ENCODE measurements around the gene DERA.
"Not testable (repeated sequence)": the region's sequence is repeated elsewhere in the genome, so short reads cannot be mapped to it uniquely, and the experiment has no call there.

DERA gene

DNA sequence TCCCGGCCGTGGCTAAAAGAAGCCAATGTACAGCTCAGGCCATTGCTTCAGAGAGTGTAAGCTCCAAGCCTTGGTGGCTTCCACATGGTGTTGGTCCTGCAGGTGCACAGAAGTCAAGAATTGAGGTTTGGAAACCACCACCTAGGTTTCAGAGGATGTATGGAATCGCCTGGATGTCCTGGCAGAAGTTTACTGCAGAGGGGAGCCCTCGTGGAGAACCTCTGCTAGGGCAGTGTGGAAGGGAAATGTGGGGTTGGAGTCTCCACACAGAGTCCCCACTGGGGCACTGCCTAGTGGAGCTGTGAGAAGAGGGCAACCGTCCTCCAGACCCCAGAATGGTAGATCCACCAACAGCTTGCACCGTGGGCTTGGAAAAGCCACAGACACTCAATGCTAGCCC lies 103.3 kb downstream of the DERA start:
- DNase-seq: not testable (repeated sequence)

DNA sequence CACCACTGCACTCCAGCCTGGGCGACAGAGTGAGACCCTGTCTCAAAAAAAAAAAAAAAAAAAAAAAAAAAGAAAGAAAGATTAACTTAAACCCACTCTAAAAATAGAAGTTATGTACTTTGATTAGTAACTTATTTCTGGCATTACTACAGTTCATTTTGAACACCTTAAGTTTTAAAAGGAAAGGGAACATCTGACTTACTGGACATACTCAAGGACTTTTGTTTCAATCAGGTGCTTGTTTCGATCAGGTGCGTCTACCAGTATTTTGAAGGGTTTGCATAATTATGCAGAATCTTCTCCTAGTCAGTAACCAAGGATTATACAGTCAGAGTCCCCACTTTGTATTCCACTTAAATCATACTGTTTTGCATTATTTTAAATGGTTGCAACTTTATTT lies 105.6 kb downstream of the DERA start:
- DNase-seq: no peak

DNA sequence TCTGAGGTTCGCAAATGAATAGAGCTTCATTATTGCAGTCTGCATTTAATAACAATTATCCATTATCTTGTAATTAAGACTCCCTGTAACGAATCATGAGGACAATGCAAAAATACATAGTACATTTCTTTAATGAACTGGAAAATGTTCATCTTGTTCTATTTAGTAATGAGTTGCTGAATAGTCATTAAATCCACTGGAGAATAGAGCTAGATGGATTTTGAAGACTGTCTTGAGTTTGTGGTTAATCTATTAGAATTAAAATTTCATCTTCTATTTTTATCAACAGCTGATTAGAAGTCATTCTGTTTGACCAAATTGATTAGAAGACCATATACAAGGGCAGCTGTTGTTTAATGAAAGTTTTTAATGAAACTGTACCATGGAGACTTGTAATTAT lies 107.2 kb downstream of the DERA start:
- no peak for DNase-seq

DNA sequence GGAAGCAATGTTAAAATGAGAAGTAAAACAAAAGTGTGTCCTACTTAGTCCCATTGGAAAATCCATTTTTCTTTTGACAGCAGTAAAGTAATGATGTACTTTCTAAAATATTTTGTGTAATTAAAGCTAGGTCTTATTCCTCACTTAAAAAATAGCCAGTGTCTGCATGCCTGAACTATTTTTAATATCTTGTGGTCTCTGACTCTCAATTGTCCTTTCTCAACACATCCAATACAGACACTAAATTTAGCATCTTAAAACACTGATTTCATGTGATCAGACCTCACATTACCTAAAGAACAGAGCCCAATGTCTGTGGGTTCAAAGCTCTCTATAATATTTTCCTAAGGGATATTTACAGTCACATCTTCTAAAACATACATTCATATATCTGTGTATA lies 108.0 kb downstream of the DERA start:
- no peak for DNase-seq

DNA sequence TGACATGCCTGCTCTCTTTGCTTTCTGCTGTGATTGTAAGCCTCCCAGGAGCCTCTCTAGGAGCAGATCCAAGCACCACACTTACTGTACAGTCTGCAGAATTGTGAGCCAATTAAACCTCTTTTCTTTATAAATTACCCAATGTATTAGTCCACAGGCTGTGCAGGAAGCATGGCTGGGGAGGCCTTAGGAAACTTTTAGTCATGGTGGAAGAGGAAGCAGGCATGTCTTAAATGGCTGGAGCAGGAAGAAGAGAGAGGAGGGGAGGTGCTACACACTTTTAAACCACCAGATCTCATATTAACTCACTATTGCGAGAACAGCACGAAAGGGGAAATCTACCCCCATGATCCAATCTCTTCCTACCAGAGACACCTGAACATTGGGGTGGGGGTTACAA lies 108.9 kb downstream of the DERA start:
- no peak for DNase-seq

DNA sequence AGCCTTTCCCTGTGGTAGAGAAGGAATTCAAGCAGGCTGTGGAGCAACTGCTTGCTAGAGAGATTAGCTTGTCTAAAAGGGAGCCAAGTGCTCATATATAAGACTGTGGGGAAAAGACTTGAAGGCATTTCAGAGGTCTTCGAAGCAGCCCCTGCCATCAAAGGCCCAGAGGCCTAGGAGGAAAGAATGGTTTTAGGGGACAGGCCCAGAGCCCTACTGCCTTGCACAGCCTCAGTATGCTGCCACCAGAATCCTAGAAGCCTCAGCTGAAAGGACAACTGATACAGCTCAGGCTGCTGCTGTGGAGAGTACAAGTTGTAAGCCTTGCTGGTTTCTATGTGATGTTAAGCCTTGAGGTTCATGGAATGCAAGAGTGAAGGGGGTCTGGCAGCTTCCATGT lies 109.9 kb downstream of the DERA start:
- no peak for DNase-seq

DNA sequence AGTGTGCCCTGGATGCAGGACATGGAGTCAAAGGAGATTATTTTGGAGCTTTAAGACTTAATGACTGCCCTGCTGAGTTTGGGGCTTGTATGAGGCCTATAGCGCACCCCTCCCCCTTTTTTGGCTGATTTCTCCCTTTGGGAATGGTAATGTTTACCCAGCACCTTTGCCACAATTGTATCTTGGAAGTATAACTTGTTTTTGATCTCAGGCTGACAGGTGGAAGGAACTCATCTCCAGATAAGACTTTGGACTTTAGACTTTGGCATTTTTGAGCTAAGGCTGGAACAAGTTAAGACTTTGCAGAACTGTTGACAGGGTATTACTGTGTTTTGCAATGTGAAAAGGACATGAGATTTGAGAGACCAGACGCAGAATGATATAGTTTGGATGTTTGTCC lies 110.5 kb downstream of the DERA start:
- no peak for DNase-seq

DNA sequence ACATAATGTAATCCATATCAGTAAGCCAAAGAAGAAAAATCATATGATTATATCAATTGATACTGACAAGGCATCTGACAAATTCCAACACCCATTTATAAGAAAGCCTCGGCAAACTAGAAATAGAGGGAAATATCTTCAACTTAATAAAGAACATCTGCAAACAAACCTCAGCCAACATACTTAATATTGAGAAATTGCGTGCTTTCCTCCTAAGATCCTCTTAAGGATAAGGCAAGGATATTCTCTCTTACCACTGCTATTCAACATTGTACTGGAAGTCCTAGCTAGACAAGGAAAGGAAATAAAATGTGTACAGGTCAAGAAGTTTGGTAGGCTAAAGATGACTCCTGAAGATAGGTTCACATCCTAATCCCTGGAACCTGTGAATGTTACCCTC lies 115.9 kb downstream of the DERA start:
- no peak for DNase-seq

DNA sequence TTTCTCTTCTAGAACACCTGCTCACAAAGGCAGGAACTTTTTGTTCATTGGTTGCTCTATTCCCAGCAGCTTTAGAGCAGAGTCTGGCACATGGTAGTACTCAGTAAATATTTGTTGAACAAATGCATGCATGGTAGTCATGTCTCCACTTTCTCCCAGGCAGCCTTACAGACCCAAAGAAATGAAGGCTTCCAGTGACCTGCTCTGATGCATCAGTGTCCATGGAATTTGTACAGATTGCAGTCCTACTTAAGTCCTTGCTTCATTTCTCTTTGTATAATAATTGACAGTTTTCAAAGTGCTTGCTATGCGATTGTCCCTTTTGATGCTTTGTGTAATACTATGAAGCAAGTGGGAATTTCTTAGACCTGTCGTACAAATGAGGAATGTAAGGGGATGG lies 119.6 kb downstream of the DERA start:
- DNase-seq: no peak

DNA sequence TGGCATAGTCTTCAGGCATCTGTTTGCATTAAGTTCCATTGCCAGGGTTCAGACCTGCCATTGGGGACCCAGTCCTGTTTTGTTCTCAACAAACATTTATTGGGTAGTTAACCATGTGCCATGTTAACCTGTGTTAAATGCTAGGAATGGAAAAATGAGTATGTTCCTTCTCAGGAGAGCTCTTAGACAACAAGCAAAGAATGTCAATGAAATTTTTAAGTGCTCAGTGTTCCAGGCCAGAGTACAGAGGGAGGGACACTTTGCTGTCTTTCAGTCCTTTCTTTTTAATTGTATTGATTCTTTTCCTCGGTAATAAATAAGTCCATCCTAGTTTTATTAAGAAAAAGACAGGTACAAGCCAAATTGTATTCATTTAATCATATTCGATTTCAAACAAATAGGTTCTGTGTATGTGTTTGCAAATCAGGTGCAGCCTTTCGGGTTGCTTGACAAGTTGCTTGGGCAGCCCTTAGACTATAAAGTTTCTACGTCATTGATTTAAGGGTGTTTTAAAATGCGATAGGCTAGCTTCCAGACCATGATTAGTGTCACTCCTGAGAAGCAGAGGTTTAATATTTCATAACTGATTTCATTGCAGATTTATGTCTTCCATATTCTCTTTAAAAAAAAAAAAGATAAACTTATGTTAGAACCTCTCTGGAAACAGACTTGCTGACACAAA lies 123.1 kb downstream of the DERA start:
- DNase-seq: no peak

DNA sequence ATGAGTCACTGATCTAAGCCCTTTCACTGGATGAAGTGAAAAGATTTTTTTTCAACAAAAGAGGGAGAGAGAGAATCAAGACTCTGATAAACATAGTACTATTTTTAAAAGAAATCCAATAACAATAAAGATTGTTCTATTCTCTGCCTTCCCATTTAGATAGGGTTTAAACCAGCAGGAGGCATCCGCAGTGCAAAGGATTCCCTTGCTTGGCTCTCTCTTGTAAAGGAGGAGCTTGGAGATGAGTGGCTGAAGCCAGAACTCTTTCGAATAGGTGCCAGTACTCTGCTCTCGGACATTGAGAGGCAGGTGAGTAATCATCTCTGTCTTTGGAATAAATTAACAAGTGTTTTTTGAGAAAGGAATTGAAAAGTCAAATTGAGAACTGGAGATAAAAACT lies 124.9 kb downstream of the DERA start:
- DNase-seq: no peak

DNA sequence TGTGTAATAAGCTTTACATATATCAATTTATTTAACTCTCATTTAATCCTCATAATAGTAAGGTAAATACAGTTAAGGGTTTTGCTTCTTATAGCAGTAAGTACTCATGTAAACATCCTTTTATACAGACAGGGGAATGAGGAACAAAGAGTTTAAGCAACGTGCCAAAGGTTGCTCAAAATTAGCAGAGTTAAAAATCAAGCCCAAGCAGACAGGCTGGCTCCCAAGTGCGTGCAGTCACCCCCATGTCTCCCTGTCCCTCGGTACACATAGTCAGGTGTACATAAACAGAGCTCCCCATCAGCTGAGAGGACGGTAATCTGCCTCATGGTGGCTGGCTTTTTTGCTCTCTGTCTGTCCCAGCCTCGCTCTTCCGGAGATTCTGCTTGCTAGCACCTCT lies 126.4 kb downstream of the DERA start:
- no peak for DNase-seq

DNA sequence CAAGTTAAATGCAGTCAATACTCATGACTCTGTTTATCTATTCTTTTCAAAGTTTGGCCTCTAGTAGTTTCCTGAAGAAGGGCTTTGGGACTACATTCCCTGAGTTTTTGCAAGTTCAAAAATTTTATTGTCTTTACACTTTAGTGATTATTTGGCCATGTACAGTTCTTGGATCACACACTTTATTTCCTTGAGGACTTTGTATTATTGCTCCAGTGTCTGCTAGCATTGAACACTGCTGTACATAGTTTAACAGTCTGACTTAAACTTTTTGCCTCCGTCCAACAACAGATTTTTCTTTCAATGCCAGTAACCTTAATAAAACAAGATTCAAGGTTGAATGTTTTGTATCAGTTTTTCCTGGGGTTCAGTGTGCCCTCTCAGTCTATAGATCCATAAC lies 132.3 kb downstream of the DERA start:
- DNase-seq: no peak

DNA sequence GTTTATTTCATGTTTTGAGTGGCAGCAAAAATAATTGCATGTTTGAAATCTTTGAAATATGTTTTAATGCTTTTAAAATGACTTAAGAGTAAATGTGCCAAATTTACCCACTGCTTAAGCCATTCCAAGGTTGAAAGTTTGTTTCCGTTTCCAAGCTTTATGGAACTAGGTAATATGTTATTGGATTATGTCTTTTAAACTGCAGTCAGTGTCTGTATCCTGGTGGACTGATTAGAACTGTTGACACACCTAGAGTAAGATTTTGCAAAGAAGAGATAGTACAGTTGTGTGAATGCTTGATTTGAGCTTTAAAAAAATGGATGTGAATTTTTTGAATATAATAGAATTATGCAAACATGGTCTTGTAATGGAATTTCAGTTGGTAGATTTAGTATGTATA lies 135.1 kb downstream of the DERA start:
- no peak for DNase-seq

DNA sequence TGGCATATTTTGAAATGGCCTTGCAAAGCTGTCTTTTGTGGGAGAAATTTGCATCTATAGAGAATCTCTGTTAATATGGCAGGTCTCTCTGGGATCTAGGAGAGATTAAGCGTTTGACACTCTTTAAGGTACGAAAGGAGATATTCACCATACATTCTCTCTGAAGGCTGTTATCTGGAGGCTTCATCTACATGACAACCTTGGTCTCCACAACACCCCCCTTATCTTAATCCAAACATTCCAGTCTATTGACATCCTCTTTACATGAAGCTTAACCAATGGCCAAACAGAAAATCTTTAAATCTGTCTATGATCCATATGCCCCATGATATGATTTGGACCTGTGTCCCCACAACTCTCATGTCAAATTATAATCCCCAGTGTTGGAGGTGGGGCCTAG lies 137.4 kb downstream of the DERA start:
- DNase-seq: no peak

DNA sequence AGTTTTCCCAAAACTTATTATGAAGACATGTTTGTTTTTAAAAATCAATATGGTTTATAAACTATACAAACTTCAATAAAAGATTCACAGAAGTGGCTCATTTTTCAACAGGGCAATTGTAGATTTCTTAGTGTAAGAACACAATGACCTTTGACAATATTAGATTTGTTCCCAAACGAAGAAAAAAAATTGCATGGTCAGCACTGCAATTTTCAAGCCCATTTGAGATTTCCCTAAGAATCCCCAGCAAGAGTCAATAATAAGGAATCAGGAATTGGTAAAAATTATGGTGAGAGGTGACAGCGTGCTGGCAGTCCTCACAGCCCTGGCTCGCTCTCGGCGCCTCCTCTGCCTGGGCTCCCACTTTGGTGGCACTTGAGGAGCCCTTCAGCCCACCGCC lies 145.8 kb downstream of the DERA start:
- no peak for DNase-seq

DNA sequence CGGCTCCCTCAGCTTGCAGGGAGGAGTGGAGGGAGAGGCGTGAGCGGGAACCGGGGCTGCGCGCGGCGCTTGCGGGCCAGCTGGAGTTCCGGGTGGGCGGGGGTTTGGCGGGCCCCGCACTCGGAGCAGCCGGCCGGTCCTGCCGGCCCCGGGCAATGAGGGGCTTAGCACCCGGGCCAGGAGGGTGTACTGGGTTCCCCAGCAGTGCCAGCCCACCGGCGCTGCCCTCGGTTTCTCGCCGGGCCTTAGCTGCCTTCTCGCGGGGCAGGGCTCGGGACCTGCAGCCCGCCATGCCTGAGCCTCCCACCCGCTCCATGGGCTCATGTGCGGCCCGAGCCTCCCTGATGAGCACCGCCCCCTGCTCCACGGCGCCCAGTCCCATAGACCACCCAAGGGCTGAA lies 146.2 kb downstream of the DERA start:
- not testable (repeated sequence) for DNase-seq

DNA sequence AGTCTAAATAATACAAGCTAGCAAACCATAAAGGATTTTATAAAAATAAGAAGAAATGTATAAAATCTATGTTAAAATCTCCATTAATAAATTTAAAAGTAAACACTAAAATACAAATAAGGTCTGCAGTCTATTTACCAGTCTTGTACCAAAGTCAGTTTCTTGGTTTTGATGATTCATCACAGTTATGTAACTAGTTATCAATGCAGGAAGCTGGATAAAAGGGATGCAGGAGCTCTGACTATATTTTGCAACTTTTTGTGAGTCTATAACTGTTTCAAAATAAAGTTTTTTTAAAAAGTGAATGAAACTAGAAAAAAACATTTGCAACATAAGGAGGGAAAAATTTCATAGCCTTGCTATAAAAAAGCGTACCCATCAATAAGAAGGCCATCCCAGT lies 151.5 kb downstream of the DERA start:
- DNase-seq: no peak

DNA sequence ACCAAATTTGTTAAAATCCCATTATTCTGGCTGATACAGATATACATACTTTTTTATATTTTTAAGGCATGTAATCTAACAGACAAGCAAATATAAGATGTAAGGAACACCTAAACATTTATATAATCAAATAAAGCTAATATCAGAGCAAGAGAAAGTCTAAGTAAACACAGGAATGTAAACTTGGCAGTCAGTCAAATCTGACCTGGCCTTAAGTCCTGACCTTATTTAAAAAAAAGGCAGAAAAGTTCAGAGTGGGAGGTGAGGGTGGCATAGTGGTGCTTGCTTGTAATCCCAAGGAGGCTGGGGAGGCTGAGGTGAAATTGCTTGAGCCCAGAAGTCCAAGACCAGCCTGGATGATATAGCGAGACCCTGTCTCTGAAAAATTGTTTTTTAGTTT lies 152.6 kb downstream of the DERA start:
- DNase-seq: no peak

DNA sequence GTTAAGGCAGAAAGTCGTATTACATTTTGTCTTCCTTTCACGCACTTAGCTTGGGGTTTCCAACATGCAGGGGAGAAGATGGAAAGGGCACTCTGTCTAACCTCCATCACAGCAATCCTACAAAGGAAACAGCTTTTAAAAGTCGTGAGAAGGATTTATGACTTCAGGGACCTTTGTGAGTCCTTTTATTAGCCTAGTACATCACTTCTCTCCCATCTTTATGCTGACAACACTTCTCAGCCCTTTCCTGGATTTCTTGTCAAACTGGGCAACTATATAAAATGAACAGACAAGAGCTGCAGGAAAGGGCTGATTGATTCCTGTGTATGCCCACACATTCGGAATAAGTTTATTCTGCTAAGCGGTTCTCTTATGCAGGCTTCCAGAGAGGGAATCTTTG lies 159.0 kb downstream of the DERA start:
- DNase-seq: no peak

DNA sequence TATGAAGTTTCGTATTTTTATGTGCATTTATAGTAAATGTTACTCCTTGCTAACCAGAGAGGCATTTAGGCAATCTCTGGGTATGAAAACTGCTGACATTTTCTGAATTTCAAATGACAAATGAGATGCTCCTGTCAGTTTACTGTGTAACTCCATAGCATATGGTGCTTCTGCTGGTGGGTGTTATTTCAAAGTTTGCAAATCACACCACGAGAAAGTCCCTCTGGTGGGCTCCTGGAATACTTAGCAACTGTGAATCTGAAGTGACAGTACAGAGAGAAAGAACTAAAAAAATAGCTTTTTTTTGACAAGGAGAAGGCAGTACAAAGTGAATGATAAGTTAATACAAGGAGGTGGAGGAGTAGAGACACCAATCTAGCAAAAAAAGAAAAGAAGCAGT lies 161.5 kb downstream of the DERA start:
- no peak for DNase-seq

DNA sequence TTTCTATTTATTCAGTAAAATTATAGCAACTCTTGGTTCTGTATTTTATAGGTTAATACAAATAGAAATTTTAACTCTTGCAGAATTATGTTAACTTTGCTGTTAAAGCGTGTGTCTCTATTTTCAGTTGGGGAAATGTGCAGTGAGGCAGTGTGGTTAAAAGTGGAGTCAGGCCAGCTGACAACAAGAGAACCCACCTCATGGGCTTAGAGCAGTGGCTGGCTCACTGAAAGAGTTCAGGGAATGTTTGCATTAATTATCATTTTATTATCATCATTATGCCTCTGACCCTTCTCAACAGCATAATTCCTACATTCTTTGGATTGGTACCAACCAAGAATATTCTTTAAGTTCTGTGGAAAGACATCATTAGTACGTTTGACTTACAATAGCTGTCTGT lies 163.8 kb downstream of the DERA start:
- no peak for DNase-seq

DNA sequence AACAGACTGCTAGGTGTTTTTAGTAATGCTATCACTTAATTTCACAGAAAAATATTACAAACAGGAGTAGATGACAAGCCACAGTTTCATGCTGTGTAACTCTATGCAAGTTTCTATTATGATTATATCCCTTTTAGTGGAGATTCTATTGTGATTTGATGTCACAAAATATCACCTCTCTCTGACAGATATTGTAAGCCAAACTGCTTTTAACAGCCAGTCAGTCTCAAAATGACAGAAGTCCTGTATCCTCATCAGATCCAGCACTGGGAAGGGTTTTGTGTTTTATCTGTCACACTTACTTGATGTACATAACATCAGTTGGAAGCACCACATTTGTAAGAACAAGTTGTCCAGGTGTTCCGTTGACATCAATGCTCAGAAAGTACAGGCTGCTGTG lies 164.8 kb downstream of the DERA start:
- no peak for DNase-seq

DNA sequence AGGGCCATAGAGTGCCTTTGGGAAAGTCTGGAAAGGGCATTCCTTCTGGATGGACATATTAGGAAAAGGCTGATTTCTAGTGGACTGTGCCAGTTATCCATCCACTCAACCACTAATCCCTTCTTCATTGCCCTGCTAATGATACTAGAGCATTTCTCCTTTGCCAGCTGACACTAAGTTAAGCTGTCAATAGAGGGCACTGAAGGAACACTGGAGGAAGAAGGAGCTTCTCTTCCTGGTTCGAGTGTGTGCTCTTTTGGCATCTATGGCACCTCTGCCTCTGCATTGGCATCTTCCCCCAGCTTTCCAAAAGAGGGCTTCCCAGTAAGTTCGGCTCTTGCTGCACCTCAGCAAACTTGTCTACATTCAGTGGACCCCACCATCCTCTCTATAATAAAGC lies 165.4 kb downstream of the DERA start:
- DNase-seq: no peak

DNA sequence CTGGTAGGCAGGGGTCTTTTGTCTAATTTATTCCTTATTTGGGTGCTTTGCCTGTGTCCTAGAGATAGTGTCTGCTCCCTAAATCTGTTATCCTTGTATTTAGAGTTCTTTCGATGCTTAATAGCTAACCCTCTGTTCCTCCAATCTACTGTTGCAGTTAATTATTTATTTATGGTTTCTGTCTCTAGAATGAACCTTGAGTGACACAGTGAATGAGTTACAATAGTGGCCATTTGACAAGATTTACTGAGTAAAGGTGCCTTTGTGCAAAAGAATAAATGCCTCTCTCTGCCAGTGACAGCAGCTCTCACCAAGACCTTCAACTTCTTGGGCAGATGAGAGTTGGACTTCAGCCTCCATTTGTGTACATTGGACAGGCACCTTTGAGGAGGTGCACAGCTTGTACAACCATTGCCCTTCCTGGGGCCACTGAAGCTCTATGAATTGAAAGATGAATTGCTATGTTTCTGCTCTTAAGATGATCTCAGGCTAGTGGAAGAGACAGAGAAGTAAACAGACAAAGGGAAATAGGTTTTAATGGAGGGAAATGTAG lies 165.9 kb downstream of the DERA start:
- no peak for DNase-seq
